NCI-H524 treated with DMSO at 0.1 percent for 48 hours (cell line): ENCODE measurements around the gene GLIPR1.
"Not testable (repeated sequence)": the region's sequence is repeated elsewhere in the genome, so short reads cannot be mapped to it uniquely, and the experiment has no call there.

ENCODE experiments used
- DNase-seq: peaks from one replicate; lab custom pipeline; 2025; lab: John Stamatoyannopoulos, UW

GLIPR1 gene

GRCh38 chr12:75521224-75521623 is 40.7 kb downstream of the GLIPR1 start:
- DNase-seq, result not testable (repeated sequence)

GRCh38 chr12:75522124-75522523 is 41.6 kb downstream of the GLIPR1 start:
- not testable (repeated sequence) for DNase-seq

GRCh38 chr12:75525263-75525662 is 44.7 kb downstream of the GLIPR1 start:
- DNase-seq, result no peak

- peak; percentile 77 for DNase-seq
These were observed 46.3 kb downstream of the GLIPR1 start for GRCh38 chr12:75526655-75527511.

- peak; percentile 62 for DNase-seq
These were observed 47.7 kb downstream of the GLIPR1 start for GRCh38 chr12:75528272-75528671.

DNA sequence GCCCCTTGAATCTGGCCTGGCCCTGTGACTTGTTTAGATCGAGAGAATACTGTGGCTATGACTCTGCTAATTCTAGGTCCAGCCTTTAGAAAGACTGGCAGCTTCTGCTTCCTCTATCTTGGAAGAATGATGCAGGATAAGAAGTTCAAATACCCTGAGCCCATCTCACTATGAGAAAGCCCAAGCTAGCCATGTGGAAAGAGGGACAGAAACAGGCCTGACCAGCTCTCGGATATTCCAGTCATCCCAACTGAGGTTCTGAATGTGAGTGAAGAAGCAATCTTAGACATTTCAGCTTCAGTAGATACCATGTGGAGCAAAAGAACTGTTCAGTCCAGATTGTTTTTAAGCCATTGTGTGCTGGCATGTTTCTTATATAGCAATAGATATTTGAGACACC is 48.1 kb downstream of the GLIPR1 start:
- no peak for DNase-seq

DNA sequence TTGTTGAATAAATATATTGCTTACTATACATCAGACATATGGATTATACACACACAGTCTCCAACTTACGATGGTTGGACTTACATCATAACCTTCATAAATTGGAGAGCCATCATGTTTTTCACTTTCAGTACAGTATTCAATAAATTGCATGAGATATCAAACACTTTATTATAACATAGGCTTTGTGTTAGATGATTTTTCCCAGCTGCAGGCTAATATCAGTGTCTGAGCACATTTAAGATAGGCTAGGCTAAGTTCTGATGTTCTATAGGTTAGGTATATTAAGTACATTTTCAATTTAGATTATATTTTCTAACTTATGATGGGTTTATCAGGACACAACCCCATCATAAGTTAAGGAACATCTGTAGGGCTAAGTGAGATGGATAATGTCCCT is 48.8 kb downstream of the GLIPR1 start:
- DNase-seq, result no peak

- DNase-seq, result no peak
These were observed 49.3 kb downstream of the GLIPR1 start for GRCh38 chr12:75529826-75530225.

GRCh38 chr12:75533239-75533638 is 52.7 kb downstream of the GLIPR1 start:
- DNase-seq, result no peak

DNA sequence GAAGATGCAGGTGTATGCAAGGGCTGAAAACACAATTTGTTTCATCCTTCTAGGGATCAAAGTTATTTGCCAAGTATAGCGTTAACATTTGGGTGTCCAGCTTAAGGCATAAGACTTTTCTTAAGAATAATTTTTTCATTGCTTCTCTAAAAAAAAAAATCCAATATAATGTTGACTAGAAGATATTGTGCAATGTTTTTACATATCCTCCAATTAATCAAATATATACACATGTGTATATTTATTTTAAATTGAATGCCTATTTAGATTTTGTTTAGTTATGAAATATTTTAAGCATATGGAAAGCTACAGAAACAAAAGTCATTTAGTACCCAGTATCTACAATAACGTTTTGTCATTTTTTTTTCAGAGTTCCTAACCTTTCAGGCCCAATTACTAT is 59.3 kb downstream of the GLIPR1 start:
- no peak for DNase-seq

DNA sequence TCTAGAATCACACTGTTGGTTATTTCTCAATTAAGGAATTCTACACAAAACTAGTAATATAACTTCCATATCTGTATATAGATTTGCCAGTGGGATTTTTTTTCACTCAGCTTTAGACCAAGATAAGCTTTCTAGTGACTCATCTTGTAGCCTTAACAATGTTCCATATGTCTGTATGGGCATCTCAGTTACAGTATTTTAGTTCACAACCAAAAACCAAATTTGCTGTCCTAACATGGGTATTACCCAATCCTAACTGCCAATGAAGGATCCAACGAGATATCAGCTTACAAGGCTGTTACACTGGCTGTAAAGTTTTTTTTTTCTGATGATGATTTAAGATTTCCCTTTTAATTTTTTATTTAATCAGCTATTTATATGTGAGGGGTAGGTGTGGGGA is 62.4 kb downstream of the GLIPR1 start:
- DNase-seq, result no peak

GRCh38 chr12:75543529-75543928 is 63.0 kb downstream of the GLIPR1 start:
- no peak for DNase-seq

DNA sequence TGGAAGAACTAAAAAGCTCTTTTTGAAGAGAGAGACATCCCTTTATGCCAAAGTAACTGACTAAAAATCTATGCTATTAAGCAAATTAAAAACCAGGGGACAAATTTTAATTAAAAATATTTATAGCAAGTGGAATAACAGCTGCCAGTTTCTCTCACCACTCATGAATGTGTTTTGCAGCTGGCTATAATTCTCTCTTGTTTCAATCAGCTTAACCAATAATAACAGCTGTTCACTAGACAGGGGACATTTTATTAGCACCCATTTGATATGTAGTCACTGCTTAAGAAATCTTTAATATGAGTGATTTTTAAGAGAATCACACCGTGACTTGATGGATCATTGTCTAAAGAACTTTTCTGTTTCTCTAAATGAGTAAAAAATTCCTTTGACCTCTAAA is 65.1 kb downstream of the GLIPR1 start:
- peak; percentile 45 for DNase-seq

GRCh38 chr12:75548879-75549278 is 68.3 kb downstream of the GLIPR1 start:
- no peak for DNase-seq

GRCh38 chr12:75549989-75550388 is 69.4 kb downstream of the GLIPR1 start:
- no peak for DNase-seq

GRCh38 chr12:75550401-75551240 is 70.1 kb downstream of the GLIPR1 start:
- no peak for DNase-seq

DNA sequence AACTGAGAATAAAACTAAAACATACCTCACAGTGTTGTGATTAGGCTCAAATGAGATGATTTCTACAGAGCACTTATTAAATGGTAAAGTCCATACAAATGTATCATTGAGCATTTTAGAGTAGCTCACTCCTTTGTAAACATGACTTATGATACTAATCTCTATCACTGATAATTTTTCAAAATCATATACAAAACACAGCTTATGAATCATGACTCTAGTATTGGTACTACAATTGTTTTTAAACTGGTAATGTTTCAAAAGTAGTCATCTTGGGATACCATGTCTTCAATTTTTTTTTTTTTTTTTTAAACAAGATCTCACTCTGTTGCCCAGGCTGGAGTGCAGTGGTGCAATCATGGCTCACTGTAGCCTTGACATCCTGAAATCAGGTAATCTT is 70.9 kb downstream of the GLIPR1 start:
- no peak for DNase-seq

DNA sequence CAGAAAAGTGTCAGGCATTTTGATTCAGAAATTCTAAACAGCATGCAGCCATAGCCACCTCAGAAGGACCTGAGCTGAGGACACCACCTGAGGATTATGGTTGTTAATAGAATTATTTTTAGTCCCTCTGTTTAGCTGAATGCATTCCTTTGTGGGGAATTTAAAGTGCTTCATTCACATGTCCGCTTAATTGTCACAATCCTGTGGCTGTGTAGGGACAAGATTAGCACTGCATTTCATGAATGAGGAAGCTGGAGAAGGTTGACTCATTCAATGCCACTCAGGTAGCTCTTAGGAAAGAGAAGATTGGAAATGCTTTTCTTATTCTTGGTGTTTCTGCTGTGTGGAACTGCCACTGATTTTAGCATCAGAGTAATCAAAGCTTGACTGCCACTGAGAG is 72.8 kb downstream of the GLIPR1 start:
- DNase-seq, result no peak
